ENCODE measurements around the gene SUPT16H.
"Not testable (repeated sequence)": the region's sequence is repeated elsewhere in the genome, so short reads cannot be mapped to it uniquely, and the experiment has no call there.

Gene SUPT16H

GRCh38 chr14:21384494-21384851 is 654 bp upstream of the SUPT16H start:
- no peaks in the 10 kb centered on the region for H3K9me3 Mint-ChIP-seq
- DNase-seq (ENCODE audit: low spot score in 2 of 2), result no peak
- peak overlapping the region; percentile 98 for H3K27ac Mint-ChIP-seq
- peak overlapping the region; percentile 99 for H3K4me3 Mint-ChIP-seq
- no peaks in the 10 kb centered on the region for H3K27me3 Mint-ChIP-seq
- H3K4me1 Mint-ChIP-seq, result peaks cover 25% of the 10 kb centered on the region
- H3K36me3 Mint-ChIP-seq, result peaks cover 3% of the 10 kb centered on the region
- peak; percentile 24 for ATAC-seq (ENCODE audit: low read depth)

- ATAC-seq (ENCODE audit: low read depth) (peak; percentile 22), DNase-seq (ENCODE audit: low spot score in 2 of 2) (peak; percentile 20 to 42)
- Mint-ChIP-seq H3K27ac (peak overlapping the region; percentile 98), H3K4me3 (peak overlapping the region; percentile 99), H3K4me1 (peaks cover 25% of the 10 kb centered on the region), H3K9me3 (no peaks in the 10 kb centered on the region), H3K27me3 (no peaks in the 10 kb centered on the region), H3K36me3 (peaks cover 1% of the 10 kb centered on the region)
Observed at GRCh38 chr14:21382886-21383847, 652 bp downstream of the SUPT16H start.

GRCh38 chr14:21382095-21382494 is 1.7 kb downstream of the SUPT16H start:
- Mint-ChIP-seq H3K27me3 (no peaks in the 10 kb centered on the region), H3K36me3 (no peaks in the 10 kb centered on the region), H3K27ac (no peak overlapping the region), H3K4me3 (peak overlapping the region; percentile 60), H3K9me3 (no peaks in the 10 kb centered on the region), H3K4me1 (peaks cover 25% of the 10 kb centered on the region)
- ATAC-seq (ENCODE audit: low read depth) (no peak), DNase-seq (ENCODE audit: low spot score in 2 of 2) (no peak)

- no peaks in the 10 kb centered on the region for H3K27me3 Mint-ChIP-seq
- H3K4me1 Mint-ChIP-seq, result peaks cover 17% of the 10 kb centered on the region
- ATAC-seq (ENCODE audit: low read depth), result no peak
- no peak for DNase-seq (ENCODE audit: low spot score in 2 of 2)
- H3K27ac Mint-ChIP-seq, result no peak overlapping the region
- no peaks in the 10 kb centered on the region for H3K9me3 Mint-ChIP-seq
- H3K4me3 Mint-ChIP-seq, result no peak overlapping the region
- peaks cover 3% of the 10 kb centered on the region for H3K36me3 Mint-ChIP-seq
Observed at GRCh38 chr14:21379338-21379737, 4.5 kb downstream of the SUPT16H start.

- H3K36me3 Mint-ChIP-seq, result peaks cover 18% of the 10 kb centered on the region
- H3K4me3 Mint-ChIP-seq, result no peak overlapping the region
- DNase-seq (ENCODE audit: low spot score in 2 of 2), result no peak
- ATAC-seq (ENCODE audit: low read depth), result no peak
- peaks cover 7% of the 10 kb centered on the region for H3K4me1 Mint-ChIP-seq
- H3K27me3 Mint-ChIP-seq, result no peaks in the 10 kb centered on the region
- no peak overlapping the region for H3K27ac Mint-ChIP-seq
- no peaks in the 10 kb centered on the region for H3K9me3 Mint-ChIP-seq
Observed at GRCh38 chr14:21373980-21374379, 9.8 kb downstream of the SUPT16H start.

GRCh38 chr14:21372814-21373213 is 11.0 kb downstream of the SUPT16H start:
- not testable (repeated sequence) for H3K27ac Mint-ChIP-seq; H3K9me3 Mint-ChIP-seq; ATAC-seq (ENCODE audit: low read depth); H3K4me3 Mint-ChIP-seq; DNase-seq (ENCODE audit: low spot score in 2 of 2); H3K27me3 Mint-ChIP-seq; H3K4me1 Mint-ChIP-seq
- peaks cover 24% of the 10 kb centered on the region for H3K36me3 Mint-ChIP-seq

GRCh38 chr14:21369949-21370679 is 13.7 kb downstream of the SUPT16H start:
- Mint-ChIP-seq H3K9me3 (no peaks in the 10 kb centered on the region), H3K27ac (no peak overlapping the region), H3K4me1 (peaks cover 7% of the 10 kb centered on the region), H3K4me3 (no peak overlapping the region), H3K27me3 (no peaks in the 10 kb centered on the region), H3K36me3 (peaks cover 24% of the 10 kb centered on the region)
- ATAC-seq (ENCODE audit: low read depth) (no peak), DNase-seq (ENCODE audit: low spot score in 2 of 2) (no peak)

- no peak overlapping the region for H3K27ac Mint-ChIP-seq
- DNase-seq (ENCODE audit: low spot score in 2 of 2), result no peak
- ATAC-seq (ENCODE audit: low read depth), result no peak
- no peaks in the 10 kb centered on the region for H3K9me3 Mint-ChIP-seq
- peaks cover 3% of the 10 kb centered on the region for H3K4me1 Mint-ChIP-seq
- H3K36me3 Mint-ChIP-seq, result peaks cover 35% of the 10 kb centered on the region
- no peaks in the 10 kb centered on the region for H3K27me3 Mint-ChIP-seq
- no peak overlapping the region for H3K4me3 Mint-ChIP-seq
Observed at GRCh38 chr14:21367582-21368144, 16.2 kb downstream of the SUPT16H start.

GRCh38 chr14:21356511-21356910 is 27.3 kb downstream of the SUPT16H start:
- DNase-seq (ENCODE audit: low spot score in 2 of 2) (no peak), ATAC-seq (ENCODE audit: low read depth) (no peak)
- Mint-ChIP-seq H3K27me3 (no peaks in the 10 kb centered on the region), H3K9me3 (peaks cover 1% of the 10 kb centered on the region), H3K4me1 (peaks cover 9% of the 10 kb centered on the region), H3K36me3 (peaks cover 60% of the 10 kb centered on the region), H3K27ac (no peak overlapping the region), H3K4me3 (no peak overlapping the region)

- peak; percentile 99 for ATAC-seq (ENCODE audit: low read depth)
- H3K4me3 Mint-ChIP-seq, result peak overlapping the region; percentile 35
- peak overlapping the region; percentile 87 for H3K27ac Mint-ChIP-seq
- H3K9me3 Mint-ChIP-seq, result peaks cover 1% of the 10 kb centered on the region
- H3K36me3 Mint-ChIP-seq, result peaks cover 42% of the 10 kb centered on the region
- peak; percentile 28 to 55 for DNase-seq (ENCODE audit: low spot score in 2 of 2)
- peaks cover 9% of the 10 kb centered on the region for H3K4me1 Mint-ChIP-seq
- H3K27me3 Mint-ChIP-seq, result no peaks in the 10 kb centered on the region
Observed at GRCh38 chr14:21352587-21352986, 31.2 kb downstream of the SUPT16H start.

GRCh38 chr14:21350539-21350938 is 33.3 kb downstream of the SUPT16H start:
- no peak for ATAC-seq (ENCODE audit: low read depth)
- no peak for DNase-seq (ENCODE audit: low spot score in 2 of 2)
- Mint-ChIP-seq H3K27me3 (no peaks in the 10 kb centered on the region), H3K4me3 (no peak overlapping the region), H3K4me1 (peaks cover 9% of the 10 kb centered on the region), H3K9me3 (peaks cover 1% of the 10 kb centered on the region), H3K27ac (no peak overlapping the region), H3K36me3 (peaks cover 27% of the 10 kb centered on the region)

GRCh38 chr14:21347201-21347600 is 36.6 kb downstream of the SUPT16H start:
- Mint-ChIP-seq H3K9me3 (no peaks in the 10 kb centered on the region), H3K27ac (no peak overlapping the region), H3K4me1 (peaks cover 5% of the 10 kb centered on the region), H3K36me3 (peaks cover 6% of the 10 kb centered on the region), H3K27me3 (no peaks in the 10 kb centered on the region), H3K4me3 (no peak overlapping the region)
- ATAC-seq (ENCODE audit: low read depth) (no peak), DNase-seq (ENCODE audit: low spot score in 2 of 2) (no peak)

- Mint-ChIP-seq H3K4me1 (peaks cover 2% of the 10 kb centered on the region), H3K9me3 (no peaks in the 10 kb centered on the region), H3K27ac (no peak overlapping the region), H3K27me3 (no peaks in the 10 kb centered on the region), H3K36me3 (no peaks in the 10 kb centered on the region), H3K4me3 (no peak overlapping the region)
- ATAC-seq (ENCODE audit: low read depth) (no peak), DNase-seq (ENCODE audit: low spot score in 2 of 2) (no peak)
Observed at GRCh38 chr14:21346532-21347135, 37.2 kb downstream of the SUPT16H start.
